Measurements from ENCODE around the gene AMPD2. TPM values are rescaled to one million over a fixed set of nuclear protein-coding genes. Genes with fewer than 3 reads are reported as not detected.
"Not testable (repeated sequence)": the region's sequence is repeated elsewhere in the genome, so short reads cannot be mapped to it uniquely, and the experiment has no call there.

AMPD2 gene
- total RNA-seq, 1 donor from 2014 or later: 91.6 TPM

- no peaks in the 10 kb centered on the region for H3K9me3 Mint-ChIP-seq (ENCODE audit: low read depth)
- no peaks in the 10 kb centered on the region for H3K27me3 Mint-ChIP-seq
- H3K4me1 Mint-ChIP-seq (ENCODE audit: low read depth): peaks cover 7% of the 10 kb centered on the region
- TF ChIP-seq, protein P1, sequence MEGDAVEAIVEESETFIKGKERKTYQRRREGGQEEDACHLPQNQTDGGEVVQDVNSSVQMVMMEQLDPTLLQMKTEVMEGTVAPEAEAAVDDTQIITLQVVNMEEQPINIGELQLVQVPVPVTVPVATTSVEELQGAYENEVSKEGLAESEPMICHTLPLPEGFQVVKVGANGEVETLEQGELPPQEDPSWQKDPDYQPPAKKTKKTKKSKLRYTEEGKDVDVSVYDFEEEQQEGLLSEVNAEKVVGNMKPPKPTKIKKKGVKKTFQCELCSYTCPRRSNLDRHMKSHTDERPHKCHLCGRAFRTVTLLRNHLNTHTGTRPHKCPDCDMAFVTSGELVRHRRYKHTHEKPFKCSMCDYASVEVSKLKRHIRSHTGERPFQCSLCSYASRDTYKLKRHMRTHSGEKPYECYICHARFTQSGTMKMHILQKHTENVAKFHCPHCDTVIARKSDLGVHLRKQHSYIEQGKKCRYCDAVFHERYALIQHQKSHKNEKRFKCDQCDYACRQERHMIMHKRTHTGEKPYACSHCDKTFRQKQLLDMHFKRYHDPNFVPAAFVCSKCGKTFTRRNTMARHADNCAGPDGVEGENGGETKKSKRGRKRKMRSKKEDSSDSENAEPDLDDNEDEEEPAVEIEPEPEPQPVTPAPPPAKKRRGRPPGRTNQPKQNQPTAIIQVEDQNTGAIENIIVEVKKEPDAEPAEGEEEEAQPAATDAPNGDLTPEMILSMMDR (IDR thresholded peaks at IDR 0.05; ENCODE audit: unreplicated experiment): no peak
- peak; percentile 80 for DNase-seq (ENCODE audit: low spot score, unreplicated experiment)
- peaks cover 12% of the 10 kb centered on the region for H3K36me3 Mint-ChIP-seq (ENCODE audit: insufficient read depth)
- peak within 1 kb of the TSS; percentile 79 for H3K4me3 Mint-ChIP-seq (ENCODE audit: low read depth)
- H3K27ac Mint-ChIP-seq: peak within 1 kb of the TSS; percentile 80
Observed at GRCh38 chr1:109667452-109668122, 48.0 kb downstream of the AMPD2 start, which contains the start of gene GSTM2. Gene GSTM2, plus strand, starts transcription at chr1:109668057. Its CDS starts 59 bp downstream, at chr1:109668116.

DNA sequence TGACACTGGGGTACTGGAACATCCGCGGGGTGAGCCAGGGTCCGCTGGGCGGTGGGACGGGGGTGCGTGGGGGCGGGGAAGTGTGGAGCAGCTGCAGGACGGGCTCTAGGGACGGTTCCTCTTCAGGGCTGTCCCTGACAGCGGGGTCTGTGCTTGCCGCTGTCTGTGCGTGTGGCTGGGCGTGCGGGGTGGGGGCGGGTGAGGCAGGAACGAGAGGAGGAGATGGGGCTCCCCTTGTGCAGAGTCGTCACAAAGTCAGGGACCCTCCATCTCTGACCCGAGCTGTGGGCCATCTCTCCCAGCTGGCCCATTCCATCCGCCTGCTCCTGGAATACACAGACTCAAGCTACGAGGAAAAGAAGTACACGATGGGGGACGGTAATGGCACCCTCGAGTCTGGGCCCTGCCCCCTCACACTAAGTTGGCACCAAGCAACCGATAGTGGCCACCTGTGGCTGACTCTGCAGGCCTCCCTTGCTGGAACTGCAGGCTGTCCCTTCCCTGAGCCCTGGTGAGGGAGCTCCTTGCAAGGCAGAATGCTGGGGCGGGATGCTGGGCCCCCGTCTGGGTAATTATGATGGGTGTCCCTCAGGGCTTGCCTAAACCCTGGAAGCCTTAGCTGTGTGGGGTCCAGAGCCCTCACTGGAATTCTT lies 48.6 kb downstream of the AMPD2 start:
- Mint-ChIP-seq H3K9me3 (ENCODE audit: low read depth) (no peaks in the 10 kb centered on the region), H3K27me3 (no peaks in the 10 kb centered on the region), H3K27ac (peak overlapping the region; percentile 80), H3K4me3 (ENCODE audit: low read depth) (peak overlapping the region; percentile 79), H3K4me1 (ENCODE audit: low read depth) (peaks cover 7% of the 10 kb centered on the region), H3K36me3 (ENCODE audit: insufficient read depth) (peaks cover 12% of the 10 kb centered on the region)
- TF ChIP-seq, protein P1 (IDR thresholded peaks at IDR 0.05; ENCODE audit: unreplicated experiment): no peak
- no peak for DNase-seq (ENCODE audit: low spot score, unreplicated experiment)

GRCh38 chr1:109669246-109669948 lies 49.8 kb downstream of the AMPD2 start:
- peaks cover 7% of the 10 kb centered on the region for H3K4me1 Mint-ChIP-seq (ENCODE audit: low read depth)
- peak overlapping the region; percentile 40 for H3K4me3 Mint-ChIP-seq (ENCODE audit: low read depth)
- no peaks in the 10 kb centered on the region for H3K9me3 Mint-ChIP-seq (ENCODE audit: low read depth)
- TF ChIP-seq, protein P1 (IDR thresholded peaks at IDR 0.05; ENCODE audit: unreplicated experiment): no peak
- H3K36me3 Mint-ChIP-seq (ENCODE audit: insufficient read depth): peaks cover 12% of the 10 kb centered on the region
- H3K27me3 Mint-ChIP-seq: no peaks in the 10 kb centered on the region
- H3K27ac Mint-ChIP-seq: peak overlapping the region; percentile 73
- no peak for DNase-seq (ENCODE audit: low spot score, unreplicated experiment)

DNA sequence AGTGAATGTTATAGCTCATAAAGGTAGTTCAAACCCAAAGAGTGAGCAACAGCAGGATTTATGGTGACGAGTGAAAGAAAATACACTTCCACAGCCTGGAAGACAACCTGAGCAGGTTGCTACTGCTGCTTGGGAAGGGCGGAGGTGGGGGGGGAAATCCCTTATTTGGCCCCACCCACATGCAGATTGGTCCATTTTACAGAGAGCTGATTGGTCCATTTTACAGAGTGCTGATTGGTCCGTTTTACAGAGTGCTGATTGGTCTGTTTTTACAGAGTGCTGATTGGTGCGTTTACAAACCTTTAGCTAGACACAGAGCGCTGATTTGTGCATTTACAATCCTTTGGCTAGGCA lies 50.3 kb downstream of the AMPD2 start:
- H3K36me3 Mint-ChIP-seq (ENCODE audit: insufficient read depth): peaks cover 12% of the 10 kb centered on the region
- not testable (repeated sequence) for DNase-seq (ENCODE audit: low spot score, unreplicated experiment); H3K27me3 Mint-ChIP-seq; H3K4me1 Mint-ChIP-seq (ENCODE audit: low read depth); H3K9me3 Mint-ChIP-seq (ENCODE audit: low read depth); H3K27ac Mint-ChIP-seq
- H3K4me3 Mint-ChIP-seq (ENCODE audit: low read depth): peak overlapping the region; percentile 40

DNA sequence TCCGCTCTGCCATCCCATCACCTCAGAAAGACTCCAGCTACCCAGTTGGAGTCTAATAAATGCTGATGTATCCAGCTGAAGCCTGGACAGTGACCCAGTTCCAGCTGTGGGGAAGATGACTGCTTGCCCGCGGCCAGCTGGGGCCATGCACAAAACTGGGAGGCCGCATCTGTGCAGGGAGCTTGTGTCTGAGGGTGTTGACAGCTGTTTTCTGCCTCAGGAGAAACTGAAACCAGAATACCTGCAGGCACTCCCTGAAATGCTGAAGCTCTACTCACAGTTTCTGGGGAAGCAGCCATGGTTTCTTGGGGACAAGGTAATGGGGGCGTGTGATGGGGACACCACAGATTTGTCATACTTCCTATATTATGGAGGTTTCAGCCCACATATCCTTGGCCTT lies 51.4 kb downstream of the AMPD2 start:
- H3K4me3 Mint-ChIP-seq (ENCODE audit: low read depth): no peak overlapping the region
- TF ChIP-seq, protein P1 (IDR thresholded peaks at IDR 0.05; ENCODE audit: unreplicated experiment): no peak
- no peak overlapping the region for H3K27ac Mint-ChIP-seq
- no peak for DNase-seq (ENCODE audit: low spot score, unreplicated experiment)
- no peaks in the 10 kb centered on the region for H3K27me3 Mint-ChIP-seq
- peaks cover 10% of the 10 kb centered on the region for H3K36me3 Mint-ChIP-seq (ENCODE audit: insufficient read depth)
- no peaks in the 10 kb centered on the region for H3K9me3 Mint-ChIP-seq (ENCODE audit: low read depth)
- peaks cover 7% of the 10 kb centered on the region for H3K4me1 Mint-ChIP-seq (ENCODE audit: low read depth)

DNA sequence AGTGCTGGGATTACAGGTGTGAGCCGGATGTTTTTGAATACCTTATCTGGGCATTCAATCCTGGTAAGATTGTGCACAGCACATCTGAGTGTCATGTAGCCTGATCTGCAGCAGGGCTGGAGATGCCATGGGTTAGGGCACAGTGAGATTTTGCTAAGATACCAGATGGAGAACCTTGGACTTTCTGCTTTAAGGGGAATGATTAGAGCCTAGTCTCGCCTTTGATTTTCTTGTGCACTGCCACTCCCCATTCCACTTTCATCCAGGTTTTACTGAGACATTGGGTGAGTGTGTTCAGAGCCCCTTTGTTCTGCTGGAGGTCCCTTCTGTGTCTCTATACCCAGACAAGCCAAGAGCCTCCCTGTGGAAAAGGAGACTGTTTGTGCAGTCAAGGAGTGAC lies 54.2 kb downstream of the AMPD2 start:
- H3K4me3 Mint-ChIP-seq (ENCODE audit: low read depth); H3K36me3 Mint-ChIP-seq (ENCODE audit: insufficient read depth); H3K9me3 Mint-ChIP-seq (ENCODE audit: low read depth); H3K27ac Mint-ChIP-seq; H3K4me1 Mint-ChIP-seq (ENCODE audit: low read depth); DNase-seq (ENCODE audit: low spot score, unreplicated experiment); H3K27me3 Mint-ChIP-seq: not testable (repeated sequence)

DNA sequence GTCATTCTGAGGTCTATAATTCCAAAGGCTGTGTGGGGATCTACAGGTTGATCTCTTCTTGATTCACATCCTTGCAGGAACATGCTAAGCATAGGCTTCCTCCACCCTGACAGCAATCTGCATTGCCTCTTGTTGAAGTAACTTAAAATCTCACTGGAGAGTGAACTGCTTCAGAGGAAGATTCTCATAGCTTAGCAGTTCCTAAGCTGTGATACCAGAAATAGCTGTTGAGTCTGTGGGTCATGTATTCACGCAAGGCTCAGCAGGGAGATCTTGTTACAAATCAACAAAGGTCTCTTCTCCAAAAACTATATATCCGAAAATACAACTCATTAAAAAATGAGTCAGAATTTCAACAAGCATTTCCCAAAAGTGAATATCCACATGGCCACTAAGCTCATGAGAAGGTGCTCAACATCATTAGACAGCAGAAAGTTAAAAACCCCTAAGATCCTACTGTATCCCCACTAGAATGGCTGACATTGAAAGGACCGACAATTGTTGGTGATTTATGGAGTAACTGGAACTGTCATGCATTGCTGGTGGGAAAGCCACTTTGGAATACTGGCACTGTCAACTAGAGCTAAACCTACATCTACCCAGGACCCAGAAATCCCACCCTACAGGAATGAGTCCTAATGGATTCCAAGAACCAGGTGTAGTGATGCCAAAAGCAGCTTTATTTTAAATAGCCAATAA lies 57.2 kb downstream of the AMPD2 start:
- not testable (repeated sequence) for H3K4me3 Mint-ChIP-seq (ENCODE audit: low read depth); H3K4me1 Mint-ChIP-seq (ENCODE audit: low read depth); H3K27ac Mint-ChIP-seq; H3K9me3 Mint-ChIP-seq (ENCODE audit: low read depth); DNase-seq (ENCODE audit: low spot score, unreplicated experiment); H3K27me3 Mint-ChIP-seq; H3K36me3 Mint-ChIP-seq (ENCODE audit: insufficient read depth)
